ENCODE measurements around the gene FAF1.
"Not testable (repeated sequence)": the region's sequence is repeated elsewhere in the genome, so short reads cannot be mapped to it uniquely, and the experiment has no call there.

Gene FAF1

DNA sequence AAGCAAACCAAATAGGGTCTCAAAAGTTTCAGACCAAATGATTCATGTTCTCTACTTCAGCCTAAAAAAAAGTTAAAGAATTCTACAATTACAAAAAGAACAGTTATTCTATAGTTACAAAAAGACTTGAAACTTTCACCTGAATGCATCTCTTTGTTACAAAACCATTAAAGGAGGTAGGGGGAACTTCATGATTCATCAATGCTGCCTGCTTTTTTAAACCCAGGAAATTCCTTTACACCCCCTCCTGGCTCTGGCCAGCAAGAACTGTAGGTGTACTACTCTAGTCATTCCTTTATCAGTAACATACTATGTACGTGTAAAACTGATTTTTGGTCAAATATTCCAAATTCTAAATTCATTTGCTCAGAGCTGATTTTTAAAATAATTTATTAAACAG lies 5.0 kb downstream of the FAF1 start (continued):
- TF ChIP-seq, protein P1, sequence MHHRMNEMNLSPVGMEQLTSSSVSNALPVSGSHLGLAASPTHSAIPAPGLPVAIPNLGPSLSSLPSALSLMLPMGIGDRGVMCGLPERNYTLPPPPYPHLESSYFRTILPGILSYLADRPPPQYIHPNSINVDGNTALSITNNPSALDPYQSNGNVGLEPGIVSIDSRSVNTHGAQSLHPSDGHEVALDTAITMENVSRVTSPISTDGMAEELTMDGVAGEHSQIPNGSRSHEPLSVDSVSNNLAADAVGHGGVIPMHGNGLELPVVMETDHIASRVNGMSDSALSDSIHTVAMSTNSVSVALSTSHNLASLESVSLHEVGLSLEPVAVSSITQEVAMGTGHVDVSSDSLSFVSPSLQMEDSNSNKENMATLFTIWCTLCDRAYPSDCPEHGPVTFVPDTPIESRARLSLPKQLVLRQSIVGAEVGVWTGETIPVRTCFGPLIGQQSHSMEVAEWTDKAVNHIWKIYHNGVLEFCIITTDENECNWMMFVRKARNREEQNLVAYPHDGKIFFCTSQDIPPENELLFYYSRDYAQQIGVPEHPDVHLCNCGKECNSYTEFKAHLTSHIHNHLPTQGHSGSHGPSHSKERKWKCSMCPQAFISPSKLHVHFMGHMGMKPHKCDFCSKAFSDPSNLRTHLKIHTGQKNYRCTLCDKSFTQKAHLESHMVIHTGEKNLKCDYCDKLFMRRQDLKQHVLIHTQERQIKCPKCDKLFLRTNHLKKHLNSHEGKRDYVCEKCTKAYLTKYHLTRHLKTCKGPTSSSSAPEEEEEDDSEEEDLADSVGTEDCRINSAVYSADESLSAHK (tag by site-specific recombination; IDR thresholded peaks at IDR 0.05) = no peak
- TF ChIP-seq ZNF214 (tag by site-specific recombination; IDR thresholded peaks at IDR 0.05; ENCODE audit: borderline replicate concordance) (no peak), ZNF626 (tag by site-specific recombination; IDR thresholded peaks at IDR 0.05) (no peak), SALL2 (tag by site-specific recombination; IDR thresholded peaks at IDR 0.05; ENCODE audit: borderline replicate concordance) (no peak)
- TF ChIP-seq, protein P2, sequence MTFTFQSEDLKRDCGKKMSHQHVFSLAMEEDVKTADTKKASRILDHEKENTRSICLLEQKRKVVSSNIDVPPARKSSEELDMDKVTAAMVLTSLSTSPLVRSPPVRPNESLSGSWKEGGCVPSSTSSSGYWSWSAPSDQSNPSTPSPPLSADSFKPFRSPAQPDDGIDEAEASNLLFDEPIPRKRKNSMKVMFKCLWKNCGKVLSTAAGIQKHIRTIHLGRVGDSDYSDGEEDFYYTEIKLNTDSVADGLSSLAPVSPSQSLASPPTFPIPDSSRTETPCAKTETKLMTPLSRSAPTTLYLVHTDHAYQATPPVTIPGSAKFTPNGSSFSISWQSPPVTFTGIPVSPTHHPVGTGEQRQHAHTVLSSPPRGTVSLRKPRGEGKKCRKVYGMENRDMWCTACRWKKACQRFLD (tag by site-specific recombination; IDR thresholded peaks at IDR 0.05) = no peak
- TF ChIP-seq, protein P3, sequence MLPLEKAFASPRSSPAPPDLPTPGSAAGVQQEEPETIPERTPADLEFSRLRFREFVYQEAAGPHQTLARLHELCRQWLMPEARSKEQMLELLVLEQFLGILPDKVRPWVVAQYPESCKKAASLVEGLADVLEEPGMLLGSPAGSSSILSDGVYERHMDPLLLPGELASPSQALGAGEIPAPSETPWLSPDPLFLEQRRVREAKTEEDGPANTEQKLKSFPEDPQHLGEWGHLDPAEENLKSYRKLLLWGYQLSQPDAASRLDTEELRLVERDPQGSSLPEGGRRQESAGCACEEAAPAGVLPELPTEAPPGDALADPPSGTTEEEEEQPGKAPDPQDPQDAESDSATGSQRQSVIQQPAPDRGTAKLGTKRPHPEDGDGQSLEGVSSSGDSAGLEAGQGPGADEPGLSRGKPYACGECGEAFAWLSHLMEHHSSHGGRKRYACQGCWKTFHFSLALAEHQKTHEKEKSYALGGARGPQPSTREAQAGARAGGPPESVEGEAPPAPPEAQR (tag by site-specific recombination; IDR thresholded peaks at IDR 0.05) = no peak

DNA sequence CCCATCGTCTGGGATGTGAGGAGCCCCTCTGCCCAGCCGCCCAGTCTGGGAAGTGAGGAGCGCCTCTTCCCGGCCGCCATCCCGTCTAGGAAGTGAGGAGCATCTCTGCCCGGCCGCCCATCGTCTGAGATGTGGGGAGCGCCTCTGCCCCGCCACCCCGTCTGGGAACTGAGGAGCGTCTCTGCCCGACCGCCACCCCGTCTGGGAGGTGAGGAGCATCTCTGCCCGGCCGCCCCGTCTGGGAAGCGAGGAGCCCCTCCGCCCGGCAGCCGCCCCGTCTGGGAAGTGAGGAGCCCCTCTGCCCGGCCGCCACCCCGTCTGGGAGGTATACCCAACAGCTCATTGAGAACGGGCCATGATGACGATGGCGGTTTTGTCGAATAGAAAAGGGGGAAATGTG lies 7.5 kb downstream of the FAF1 start:
- H3K9me3 ChIP-seq (ENCODE audit: control insufficient read depth, insufficient read depth, low read depth, low read length); POLR2A ChIA-PET; H3K4me3 ChIP-seq (ENCODE audit: low read depth, low read length); H3K27ac ChIP-seq (ENCODE audit: extremely low read depth, low read depth, low read length); CTCF ChIA-PET; H3K4me1 ChIP-seq (ENCODE audit: control insufficient read depth, insufficient read depth, low read length): not testable (repeated sequence)
- peaks cover 0 to 15% of the 10 kb centered on the region in 2 experiments; a peak in 1 of 3 replicates for H3K36me3 ChIP-seq (ENCODE audit: control insufficient read depth in 2 of 2, insufficient read depth in 1 of 2, low read length in 2 of 2)

DNA sequence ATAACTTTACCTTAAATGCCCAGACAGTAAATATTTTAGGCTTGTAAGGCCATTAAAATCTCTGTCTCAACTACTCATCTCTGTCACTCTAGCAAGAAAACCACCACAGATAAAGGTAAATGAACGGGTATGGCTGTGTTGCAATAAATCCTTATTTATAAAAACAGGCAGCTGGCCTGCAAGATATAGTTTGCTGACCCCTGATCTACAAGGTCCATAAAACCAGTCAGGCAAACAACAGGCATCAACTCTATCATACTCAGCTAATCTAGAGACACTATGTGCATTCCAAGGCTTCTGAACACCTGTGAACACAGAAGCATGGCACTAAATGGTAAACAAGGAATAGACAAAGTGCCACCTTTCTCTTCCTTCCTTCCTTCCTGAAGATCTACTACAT lies 9.7 kb downstream of the FAF1 start:
- Histone ChIP-seq H3K9me3 (ENCODE audit: control insufficient read depth, insufficient read depth, low read depth, low read length) (no peaks in the 10 kb centered on the region), H3K27ac (ENCODE audit: extremely low read depth, low read depth, low read length) (no peak overlapping the region; the same call in 1 of the 2 replicates), H3K4me1 (ENCODE audit: control insufficient read depth, insufficient read depth, low read length) (no peaks in the 10 kb centered on the region), H3K4me3 (ENCODE audit: low read depth, low read length) (no peak overlapping the region), H3K36me3 (ENCODE audit: control insufficient read depth in 2 of 2, insufficient read depth in 1 of 2, low read length in 2 of 2) (peaks cover 0 to 8% of the 10 kb centered on the region in 2 experiments; a peak in 1 of 3 replicates)
- ChIA-PET CTCF (interaction anchor here (1.8 kb wide), 1 partner anchor 21 kb away, joined by 6 read pairs; no protein-coding TSS in a partner anchor), POLR2A (no interaction called here)
- no peak for TF ChIP-seq ZNF777 (tag by site-specific recombination; IDR thresholded peaks at IDR 0.05; ENCODE audit: borderline replicate concordance)
- TF ChIP-seq, protein P4, sequence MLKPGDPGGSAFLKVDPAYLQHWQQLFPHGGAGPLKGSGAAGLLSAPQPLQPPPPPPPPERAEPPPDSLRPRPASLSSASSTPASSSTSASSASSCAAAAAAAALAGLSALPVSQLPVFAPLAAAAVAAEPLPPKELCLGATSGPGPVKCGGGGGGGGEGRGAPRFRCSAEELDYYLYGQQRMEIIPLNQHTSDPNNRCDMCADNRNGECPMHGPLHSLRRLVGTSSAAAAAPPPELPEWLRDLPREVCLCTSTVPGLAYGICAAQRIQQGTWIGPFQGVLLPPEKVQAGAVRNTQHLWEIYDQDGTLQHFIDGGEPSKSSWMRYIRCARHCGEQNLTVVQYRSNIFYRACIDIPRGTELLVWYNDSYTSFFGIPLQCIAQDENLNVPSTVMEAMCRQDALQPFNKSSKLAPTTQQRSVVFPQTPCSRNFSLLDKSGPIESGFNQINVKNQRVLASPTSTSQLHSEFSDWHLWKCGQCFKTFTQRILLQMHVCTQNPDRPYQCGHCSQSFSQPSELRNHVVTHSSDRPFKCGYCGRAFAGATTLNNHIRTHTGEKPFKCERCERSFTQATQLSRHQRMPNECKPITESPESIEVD (tag by site-specific recombination; IDR thresholded peaks at IDR 0.05) = 0 out of 2 replicates have a peak, but pooled peaks have one; percentile 17

- Histone ChIP-seq H3K36me3 (ENCODE audit: control insufficient read depth in 2 of 2, insufficient read depth in 1 of 2, low read length in 2 of 2) (peaks cover 0 to 3% of the 10 kb centered on the region in 2 experiments; a peak in 1 of 3 replicates), H3K4me1 (ENCODE audit: control insufficient read depth, insufficient read depth, low read length) (no peaks in the 10 kb centered on the region), H3K9me3 (ENCODE audit: control insufficient read depth, insufficient read depth, low read depth, low read length) (no peaks in the 10 kb centered on the region), H3K27ac (ENCODE audit: extremely low read depth, low read depth, low read length) (no peak overlapping the region), H3K4me3 (ENCODE audit: low read depth, low read length) (no peak overlapping the region)
- ChIA-PET POLR2A (interaction anchor here (0.8 kb wide), 1 partner anchor 21 kb away, joined by 3 read pairs; the partner anchor contains the start of gene CDKN2C), CTCF (interaction anchor here (1.1 to 1.8 kb wide), 2 partner anchors 11 to 20 kb away, joined by 3 to 6 read pairs; no protein-coding TSS in a partner anchor)
- TF ChIP-seq, protein P5, sequence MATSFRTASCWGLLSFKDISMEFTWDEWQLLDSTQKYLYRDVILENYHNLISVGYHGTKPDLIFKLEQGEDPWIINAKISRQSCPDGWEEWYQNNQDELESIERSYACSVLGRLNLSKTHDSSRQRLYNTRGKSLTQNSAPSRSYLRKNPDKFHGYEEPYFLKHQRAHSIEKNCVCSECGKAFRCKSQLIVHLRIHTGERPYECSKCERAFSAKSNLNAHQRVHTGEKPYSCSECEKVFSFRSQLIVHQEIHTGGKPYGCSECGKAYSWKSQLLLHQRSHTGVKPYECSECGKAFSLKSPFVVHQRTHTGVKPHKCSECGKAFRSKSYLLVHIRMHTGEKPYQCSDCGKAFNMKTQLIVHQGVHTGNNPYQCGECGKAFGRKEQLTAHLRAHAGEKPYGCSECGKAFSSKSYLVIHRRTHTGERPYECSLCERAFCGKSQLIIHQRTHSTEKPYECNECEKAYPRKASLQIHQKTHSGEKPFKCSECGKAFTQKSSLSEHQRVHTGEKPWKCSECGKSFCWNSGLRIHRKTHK (tag by site-specific recombination; IDR thresholded peaks at IDR 0.05) = no peak
- TF ChIP-seq ZNF184 (tag by site-specific recombination; IDR thresholded peaks at IDR 0.05) (no peak), ZNF211 (tag by site-specific recombination; IDR thresholded peaks at IDR 0.05; ENCODE audit: low read depth) (no peak), OSR2 (tag by site-specific recombination; IDR thresholded peaks at IDR 0.05) (no peak), ZNF658 (tag by site-specific recombination; IDR thresholded peaks at IDR 0.05) (no peak)
These were observed 10.6 kb downstream of the FAF1 start for GRCh38 chr1:50949286-50949982.

Measured in HEK293 (cell line).